Ovary (tissue), 3 donors: ENCODE data around the gene BIK.

ENCODE experiments used
- CTCF ChIP-seq, 3 donors: fragments of 450-650 bp in 2 of 3; fragments of 200-600 bp in 1 of 3; IDR thresholded peaks; one replicate each; pipeline versions ENCODE4 v1.5.1 to v1.8.0; 2016 to 2022; ENCODE audit warnings: antibody characterized with exemption in 3 of 3, mild to moderate bottlenecking in 1 of 3
- EP300 ChIP-seq: sonication (generic); formaldehyde crosslinking; IDR thresholded peaks from one replicate; pipeline ENCODE4 v1.6.1; 2017; ENCODE audit warnings: antibody characterized with exemption
- donor health status: DM: no; HTN: no; CAD: no.

GRCh38 chr22:43159484-43160178 is 49.1 kb downstream of the BIK start:
- TF ChIP-seq EP300 (no peak), CTCF (IDR thresholded peaks at IDR 0.05) (no peak)
